ENCODE data around the gene MTHFD2L.

Gene MTHFD2L

GRCh38 chr4:74174421-74174820 is 16.5 kb downstream of the MTHFD2L start:
- no peak for TF ChIP-seq CTCF (IDR thresholded peaks at IDR 0.05; ENCODE audit: unreplicated experiment in 3 of 3)
- H3K9me3 Mint-ChIP-seq, result no peaks in the 10 kb centered on the region
- H3K4me3 Mint-ChIP-seq, result no peak overlapping the region
- H3K27ac Mint-ChIP-seq, result no peak overlapping the region
- H3K36me3 Mint-ChIP-seq (ENCODE audit: low read depth), result no peaks in the 10 kb centered on the region
- H3K4me1 Mint-ChIP-seq, result no peaks in the 10 kb centered on the region
- H3K27me3 Mint-ChIP-seq (ENCODE audit: low read depth), result no peaks in the 10 kb centered on the region

- no peaks in the 10 kb centered on the region for H3K27me3 Mint-ChIP-seq (ENCODE audit: low read depth)
- no peaks in the 10 kb centered on the region for H3K4me1 Mint-ChIP-seq
- no peaks in the 10 kb centered on the region for H3K36me3 Mint-ChIP-seq (ENCODE audit: low read depth)
- H3K4me3 Mint-ChIP-seq, result no peak overlapping the region
- H3K27ac Mint-ChIP-seq, result no peak overlapping the region
- no peak for TF ChIP-seq CTCF (IDR thresholded peaks at IDR 0.05; ENCODE audit: unreplicated experiment in 3 of 3)
- no peaks in the 10 kb centered on the region for H3K9me3 Mint-ChIP-seq
Measured at GRCh38 chr4:74174941-74175340, 17.0 kb downstream of the MTHFD2L start.

- TF ChIP-seq CTCF (IDR thresholded peaks at IDR 0.05; ENCODE audit: unreplicated experiment in 3 of 3), result no peak
- no peak overlapping the region for H3K27ac Mint-ChIP-seq
- H3K36me3 Mint-ChIP-seq (ENCODE audit: low read depth), result no peaks in the 10 kb centered on the region
- H3K4me1 Mint-ChIP-seq, result no peaks in the 10 kb centered on the region
- no peaks in the 10 kb centered on the region for H3K27me3 Mint-ChIP-seq (ENCODE audit: low read depth)
- no peak overlapping the region for H3K4me3 Mint-ChIP-seq
- H3K9me3 Mint-ChIP-seq, result no peaks in the 10 kb centered on the region
Measured at GRCh38 chr4:74175379-74175778, 17.5 kb downstream of the MTHFD2L start.

- Mint-ChIP-seq H3K27ac (no peak overlapping the region), H3K4me1 (no peaks in the 10 kb centered on the region), H3K4me3 (no peak overlapping the region), H3K9me3 (no peaks in the 10 kb centered on the region), H3K36me3 (ENCODE audit: low read depth) (peaks cover 6% of the 10 kb centered on the region), H3K27me3 (ENCODE audit: low read depth) (no peaks in the 10 kb centered on the region)
- no peak for TF ChIP-seq CTCF (IDR thresholded peaks at IDR 0.05; ENCODE audit: unreplicated experiment in 3 of 3)
Measured at GRCh38 chr4:74178798-74179197, 20.9 kb downstream of the MTHFD2L start.

GRCh38 chr4:74181219-74181618 is 23.3 kb downstream of the MTHFD2L start:
- Mint-ChIP-seq H3K27ac (no peak overlapping the region), H3K4me1 (no peaks in the 10 kb centered on the region), H3K9me3 (no peaks in the 10 kb centered on the region), H3K4me3 (no peak overlapping the region), H3K36me3 (ENCODE audit: low read depth) (peaks cover 6% of the 10 kb centered on the region), H3K27me3 (ENCODE audit: low read depth) (no peaks in the 10 kb centered on the region)
- no peak for TF ChIP-seq CTCF (IDR thresholded peaks at IDR 0.05; ENCODE audit: unreplicated experiment in 3 of 3)

- H3K4me1 Mint-ChIP-seq, result no peaks in the 10 kb centered on the region
- H3K9me3 Mint-ChIP-seq, result no peaks in the 10 kb centered on the region
- H3K27ac Mint-ChIP-seq, result no peak overlapping the region
- no peak for TF ChIP-seq CTCF (IDR thresholded peaks at IDR 0.05; ENCODE audit: unreplicated experiment in 3 of 3)
- no peaks in the 10 kb centered on the region for H3K27me3 Mint-ChIP-seq (ENCODE audit: low read depth)
- H3K36me3 Mint-ChIP-seq (ENCODE audit: low read depth), result no peaks in the 10 kb centered on the region
- no peak overlapping the region for H3K4me3 Mint-ChIP-seq
Measured at GRCh38 chr4:74188912-74189311, 31.0 kb downstream of the MTHFD2L start.
